Tibial artery (tissue), 4 donors: ENCODE results near the gene C19orf33.

Experiments used
- DNase-seq, 2 donors: peaks; one replicate each; pipeline ENCODE4 v3.0.0-alpha.2; 2019
- H3K27ac ChIP-seq, 2 donors: fragments of 200-600 bp; sonication (generic) in 1 of 2; 1 replicate in 1 of 2; 2 replicates in 1 of 2; pipeline ENCODE4 v1.5.1; 2018 to 2019; ENCODE audit warnings: mild to moderate bottlenecking in 1 of 2
- H3K27me3 ChIP-seq, 2 donors: fragments of 200-600 bp; sonication (generic) in 1 of 2; one replicate each; pipeline versions ENCODE4 v1.5.1 to v1.6.0; 2016 to 2019
- H3K36me3 ChIP-seq, 3 donors: fragments of 200-600 bp; sonication (generic) in 2 of 3; one replicate each; pipeline ENCODE4 v1.5.1; 2016 to 2019; ENCODE audit warnings: mild to moderate bottlenecking in 2 of 3
- H3K4me1 ChIP-seq, 4 donors: fragments of 200-600 bp; sonication (generic) in 2 of 4; 1 replicate in 3 of 4; 2 replicates in 1 of 4; pipeline ENCODE4 v1.5.1; 2016 to 2019
- H3K4me3 ChIP-seq, 2 donors: fragments of 200-600 bp; sonication (generic) in 1 of 2; 1 replicate in 1 of 2; 2 replicates in 1 of 2; pipeline ENCODE4 v1.5.1; 2018 to 2019; ENCODE audit warnings: mild to moderate bottlenecking in 2 of 2
- H3K9me3 ChIP-seq, 3 donors: fragments of 200-600 bp; sonication (generic) in 1 of 3; one replicate each; pipeline ENCODE4 v1.5.1; 2016 to 2019
- CTCF ChIP-seq, 2 experiments: fragments of 200-600 bp in 1 of 2; fragments of 450-650 bp in 1 of 2; IDR thresholded peaks; one replicate each; pipeline ENCODE4 v1.5.1; 2017 to 2019; ENCODE audit warnings: antibody characterized with exemption in 2 of 2, mild to moderate bottlenecking in 1 of 2, moderate library complexity in 1 of 2
- intact Hi-C: fragments of 100-400 bp; cut with DNase I; formaldehyde crosslinking; loops from one replicate; pipeline ENCODE4 v1.15.0; 2023; ENCODE audit warnings: low total_unique reads

Gene C19orf33

GRCh38 chr19:38350883-38351282 lies 46.8 kb downstream of the C19orf33 start:
- Histone ChIP-seq H3K4me3 (no peak overlapping the region), H3K9me3 (no peaks in the 10 kb centered on the region), H3K27ac (no peak overlapping the region), H3K36me3 (no peaks in the 10 kb centered on the region), H3K4me1 (no peaks in the 10 kb centered on the region), H3K27me3 (peaks cover 0 to 17% of the 10 kb centered on the region in 2 donors)
- no peak for DNase-seq
- TF ChIP-seq CTCF (IDR thresholded peaks at IDR 0.05): no peak
- intact Hi-C loops: no loop called here

- H3K36me3 ChIP-seq: no peaks in the 10 kb centered on the region
- peaks cover 0 to 26% of the 10 kb centered on the region in 2 donors for H3K27me3 ChIP-seq
- H3K4me1 ChIP-seq: no peaks in the 10 kb centered on the region
- DNase-seq: no peak
- H3K9me3 ChIP-seq: no peaks in the 10 kb centered on the region
- no peak for TF ChIP-seq CTCF (IDR thresholded peaks at IDR 0.05)
- no peak overlapping the region for H3K4me3 ChIP-seq
- intact Hi-C loops: no loop called here
- no peak overlapping the region for H3K27ac ChIP-seq
Measured at GRCh38 chr19:38351865-38352395, 47.9 kb downstream of the C19orf33 start.

GRCh38 chr19:38352611-38353010 lies 48.6 kb downstream of the C19orf33 start:
- intact Hi-C loops: no loop called here
- H3K36me3 ChIP-seq: no peaks in the 10 kb centered on the region
- H3K4me3 ChIP-seq: no peak overlapping the region
- no peaks in the 10 kb centered on the region for H3K9me3 ChIP-seq
- H3K27me3 ChIP-seq: peaks cover 0 to 30% of the 10 kb centered on the region in 2 donors
- TF ChIP-seq CTCF (IDR thresholded peaks at IDR 0.05): no peak
- no peak overlapping the region for H3K27ac ChIP-seq
- no peaks in the 10 kb centered on the region for H3K4me1 ChIP-seq
- no peak for DNase-seq
